ENCODE data around the gene MOV10. TPM values are rescaled to one million over a fixed set of nuclear protein-coding genes. Genes with fewer than 3 reads are reported as not detected.

MOV10 gene
- total and polyA plus RNA-seq, 2 of the 8 experiments (the other 6 are each of a cell fraction or from before 2014, with no cell fraction given) = 57.3 to 109 TPM

GRCh38 chr1:112637254-112638109 is 37.0 kb upstream of the MOV10 start (continued):
- no peak for TF ChIP-seq HDAC2 (IDR thresholded peaks at IDR 0.05; ENCODE audit: borderline replicate concordance in 1 of 2, low read depth in 2 of 2, low read length in 2 of 2)
